GM19328 (cell line): Measurements from ENCODE around the gene ADCY4.
A peak's percentile ranks its signal among the peaks of the same experiment; 100 is the strongest.

Experiments used
- ATAC-seq: cut with Tn5 transposase; IDR thresholded peaks from one replicate; pipeline ENCODE4 v1.9.1; 2021; ENCODE audit warnings: mild to moderate bottlenecking, moderate library complexity; ENCODE audit not compliant: unreplicated experiment

Gene ADCY4

GRCh38 chr14:24317141-24317928, 17.5 kb downstream of the ADCY4 start:
- ATAC-seq: no peak

DNA sequence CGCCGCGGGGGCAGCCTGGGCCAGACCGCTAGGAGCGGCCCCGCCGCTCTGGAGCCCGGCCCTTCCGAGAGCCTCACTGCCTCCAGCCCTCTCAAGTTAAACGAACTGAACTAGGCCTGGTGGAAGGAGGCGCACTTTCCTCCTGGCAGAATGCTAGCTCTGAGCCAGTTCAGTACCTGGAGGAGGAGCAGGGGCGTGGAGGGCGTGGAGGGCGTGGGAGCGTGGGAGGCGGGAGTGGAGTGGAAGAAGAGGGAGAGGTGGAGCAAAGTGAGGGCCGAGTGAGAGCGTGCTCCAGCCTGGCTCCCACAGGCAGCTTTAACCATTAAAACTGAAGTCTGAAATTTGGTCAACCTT, 18.3 kb downstream of the ADCY4 start:
- ATAC-seq: no peak

DNA sequence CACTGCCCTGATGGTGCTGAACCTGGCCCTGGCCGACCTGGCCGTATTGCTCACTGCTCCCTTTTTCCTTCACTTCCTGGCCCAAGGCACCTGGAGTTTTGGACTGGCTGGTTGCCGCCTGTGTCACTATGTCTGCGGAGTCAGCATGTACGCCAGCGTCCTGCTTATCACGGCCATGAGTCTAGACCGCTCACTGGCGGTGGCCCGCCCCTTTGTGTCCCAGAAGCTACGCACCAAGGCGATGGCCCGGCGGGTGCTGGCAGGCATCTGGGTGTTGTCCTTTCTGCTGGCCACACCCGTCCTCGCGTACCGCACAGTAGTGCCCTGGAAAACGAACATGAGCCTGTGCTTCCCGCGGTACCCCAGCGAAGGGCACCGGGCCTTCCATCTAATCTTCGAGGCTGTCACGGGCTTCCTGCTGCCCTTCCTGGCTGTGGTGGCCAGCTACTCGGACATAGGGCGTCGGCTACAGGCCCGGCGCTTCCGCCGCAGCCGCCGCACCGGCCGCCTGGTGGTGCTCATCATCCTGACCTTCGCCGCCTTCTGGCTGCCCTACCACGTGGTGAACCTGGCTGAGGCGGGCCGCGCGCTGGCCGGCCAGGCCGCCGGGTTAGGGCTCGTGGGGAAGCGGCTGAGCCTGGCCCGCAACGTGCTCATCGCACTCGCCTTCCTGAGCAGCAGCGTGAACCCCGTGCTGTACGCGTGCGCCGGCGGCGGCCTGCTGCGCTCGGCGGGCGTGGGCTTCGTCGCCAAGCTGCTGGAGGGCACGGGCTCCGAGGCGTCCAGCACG, 18.9 kb downstream of the ADCY4 start:
- no peak for ATAC-seq

DNA sequence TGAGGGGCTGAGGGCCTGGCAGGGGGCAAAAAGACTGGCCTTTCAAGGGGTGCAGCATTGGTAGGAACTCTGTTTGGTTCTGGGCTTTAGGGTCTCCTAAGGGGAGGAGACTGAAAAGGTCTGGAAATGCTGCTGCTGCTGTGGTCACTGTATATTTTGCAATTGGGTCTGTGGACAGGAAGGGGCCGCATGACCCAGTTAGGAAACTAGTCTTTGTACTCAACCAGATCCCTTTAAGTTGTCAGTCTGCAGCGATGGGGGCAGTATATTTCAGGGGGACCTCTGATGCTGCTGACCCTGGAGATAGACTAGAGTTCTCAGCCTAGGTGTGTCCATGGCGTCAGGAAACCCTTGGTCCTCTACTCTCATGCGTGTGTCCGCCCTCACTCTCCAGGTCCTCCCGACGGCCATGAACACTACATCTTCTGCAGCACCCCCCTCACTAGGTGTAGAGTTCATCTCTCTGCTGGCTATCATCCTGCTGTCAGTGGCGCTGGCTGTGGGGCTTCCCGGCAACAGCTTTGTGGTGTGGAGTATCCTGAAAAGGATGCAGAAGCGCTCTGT, 19.5 kb downstream of the ADCY4 start:
- ATAC-seq: no peak

DNA sequence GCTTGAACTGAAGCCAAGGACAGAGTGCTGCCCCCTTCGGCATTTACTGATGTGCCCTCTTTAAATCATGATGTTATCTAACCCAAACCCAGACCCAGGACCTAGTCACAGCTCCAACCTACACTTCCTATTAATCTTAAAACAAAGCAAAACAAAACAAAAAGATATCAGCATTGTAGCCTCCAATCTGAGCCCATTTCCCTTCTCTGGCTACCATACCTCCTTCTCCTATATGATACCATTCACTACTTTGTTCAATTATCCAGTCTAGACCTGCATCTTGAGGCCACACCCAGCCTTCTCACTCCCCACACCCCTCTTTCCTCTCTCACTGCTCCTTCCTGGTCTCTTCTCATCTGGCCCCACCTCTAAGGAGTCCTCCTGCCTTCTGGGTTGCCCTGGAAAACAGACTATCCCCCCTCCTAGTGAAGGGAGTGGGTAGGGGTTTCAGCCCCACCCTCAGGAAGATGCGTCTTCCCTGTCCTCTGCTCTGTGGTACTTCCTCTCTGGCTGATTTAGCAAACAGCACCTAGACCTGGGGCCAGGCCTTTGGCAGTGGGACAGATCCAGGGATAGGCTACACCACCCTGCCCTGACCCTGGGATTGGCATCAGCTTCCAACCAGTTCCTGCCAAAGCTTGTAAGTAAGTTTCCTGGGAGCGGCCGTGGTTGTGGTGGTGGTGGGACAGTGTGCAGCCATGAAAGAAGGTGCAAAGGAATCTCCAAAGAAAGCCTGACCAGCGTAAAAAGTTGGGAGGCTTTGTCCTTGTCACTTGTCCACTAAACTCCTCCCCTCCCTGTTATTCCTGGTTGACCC, 20.3 kb downstream of the ADCY4 start:
- no peak for ATAC-seq

GRCh38 chr14:24313913-24314312, 21.0 kb downstream of the ADCY4 start:
- no peak for ATAC-seq

GRCh38 chr14:24312736-24313507, 21.9 kb downstream of the ADCY4 start:
- ATAC-seq: no peak

DNA sequence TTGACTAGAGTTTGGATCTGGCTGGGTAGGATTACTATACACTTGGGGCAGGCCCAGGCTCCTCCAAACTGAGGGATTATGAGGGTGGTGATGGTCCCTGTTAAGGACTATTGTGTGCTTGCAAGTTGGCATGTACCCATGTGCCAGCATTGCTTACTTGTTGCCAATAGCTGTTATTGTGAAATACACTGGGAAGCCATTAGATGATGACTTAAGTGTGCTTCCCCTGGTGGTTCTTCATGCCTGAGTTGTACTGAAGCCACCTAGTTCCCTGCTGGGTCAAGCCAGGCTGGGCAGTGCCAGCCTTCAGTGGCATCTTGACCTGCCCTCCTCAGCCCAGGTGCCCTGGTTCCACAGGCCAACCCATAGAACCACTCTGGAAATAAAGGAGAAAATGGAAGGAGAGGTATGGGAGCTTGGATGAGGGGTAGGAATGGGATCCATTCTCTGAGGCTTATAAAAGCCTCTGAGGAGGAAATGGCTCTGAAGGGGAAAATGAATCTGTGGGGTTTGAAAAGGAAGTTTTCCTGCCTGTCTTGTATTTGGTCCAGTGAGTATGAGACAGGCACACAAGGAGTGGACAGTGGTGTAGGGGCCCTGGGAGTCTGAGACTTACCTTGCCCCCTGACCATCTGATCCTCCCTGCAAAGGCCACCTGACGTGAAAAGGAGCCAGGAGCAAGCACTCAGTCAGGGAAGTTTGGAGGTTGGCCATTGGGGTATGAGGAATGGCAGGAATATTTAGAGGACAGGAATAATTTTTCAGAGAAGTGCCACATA, 22.8 kb downstream of the ADCY4 start:
- ATAC-seq: no peak

DNA sequence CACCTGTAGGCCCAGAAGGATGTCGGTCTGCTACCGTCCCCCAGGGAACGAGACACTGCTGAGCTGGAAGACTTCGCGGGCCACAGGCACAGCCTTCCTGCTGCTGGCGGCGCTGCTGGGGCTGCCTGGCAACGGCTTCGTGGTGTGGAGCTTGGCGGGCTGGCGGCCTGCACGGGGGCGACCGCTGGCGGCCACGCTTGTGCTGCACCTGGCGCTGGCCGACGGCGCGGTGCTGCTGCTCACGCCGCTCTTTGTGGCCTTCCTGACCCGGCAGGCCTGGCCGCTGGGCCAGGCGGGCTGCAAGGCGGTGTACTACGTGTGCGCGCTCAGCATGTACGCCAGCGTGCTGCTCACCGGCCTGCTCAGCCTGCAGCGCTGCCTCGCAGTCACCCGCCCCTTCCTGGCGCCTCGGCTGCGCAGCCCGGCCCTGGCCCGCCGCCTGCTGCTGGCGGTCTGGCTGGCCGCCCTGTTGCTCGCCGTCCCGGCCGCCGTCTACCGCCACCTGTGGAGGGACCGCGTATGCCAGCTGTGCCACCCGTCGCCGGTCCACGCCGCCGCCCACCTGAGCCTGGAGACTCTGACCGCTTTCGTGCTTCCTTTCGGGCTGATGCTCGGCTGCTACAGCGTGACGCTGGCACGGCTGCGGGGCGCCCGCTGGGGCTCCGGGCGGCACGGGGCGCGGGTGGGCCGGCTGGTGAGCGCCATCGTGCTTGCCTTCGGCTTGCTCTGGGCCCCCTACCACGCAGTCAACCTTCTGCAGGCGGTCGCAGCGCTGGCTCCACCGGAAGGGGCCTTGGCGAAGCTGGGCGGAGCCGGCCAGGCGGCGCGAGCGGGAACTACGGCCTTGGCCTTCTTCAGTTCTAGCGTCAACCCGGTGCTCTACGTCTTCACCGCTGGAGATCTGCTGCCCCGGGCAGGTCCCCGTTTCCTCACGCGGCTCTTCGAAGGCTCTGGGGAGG, 23.9 kb downstream of the ADCY4 start, which contains the start of gene LTB4R:
TSS of gene LTB4R (plus strand) at position 857 of the 959 bp plus-strand sequence. CDS start 4,150 bp downstream, outside the sequence.
- peak; percentile 43 for ATAC-seq

GRCh38 chr14:24310265-24310645, 24.6 kb downstream of the ADCY4 start:
- no peak for ATAC-seq

- ATAC-seq: no peak
Observed at GRCh38 chr14:24309538-24310264, 25.2 kb downstream of the ADCY4 start, which contains the start of gene LTB4R2. Gene LTB4R2, plus strand, starts transcription at chr14:24310140. Its CDS starts 525 bp downstream, at chr14:24310665.

GRCh38 chr14:24308342-24309124, 26.3 kb downstream of the ADCY4 start:
- no peak for ATAC-seq

- ATAC-seq: no peak
Observed at GRCh38 chr14:24307575-24308341, 27.1 kb downstream of the ADCY4 start, which contains the start of gene CIDEB. Gene CIDEB, minus strand, starts transcription at chr14:24307977. Its CDS starts 119 bp downstream, at chr14:24307858.

DNA sequence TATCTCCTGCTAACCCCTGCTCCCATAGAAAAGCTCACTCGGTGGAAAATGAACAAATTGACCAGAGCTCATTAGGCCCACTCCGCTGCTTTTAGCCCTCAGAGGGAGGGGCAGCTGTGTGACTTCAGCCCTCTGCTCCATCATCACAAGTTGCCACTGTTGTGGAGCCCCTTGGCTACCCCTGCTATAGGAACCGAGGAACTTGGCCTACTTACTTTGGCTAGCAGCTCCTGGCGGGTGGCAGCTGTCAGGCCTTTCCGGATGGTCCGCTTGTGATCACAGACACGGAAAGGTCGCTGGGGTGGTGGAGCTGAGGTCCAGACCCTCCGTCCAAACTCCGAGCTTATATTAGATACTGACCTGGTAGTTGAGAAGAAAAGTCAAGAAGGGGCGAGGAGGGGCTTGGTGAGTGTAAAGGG, 27.7 kb downstream of the ADCY4 start:
- ATAC-seq: no peak

DNA sequence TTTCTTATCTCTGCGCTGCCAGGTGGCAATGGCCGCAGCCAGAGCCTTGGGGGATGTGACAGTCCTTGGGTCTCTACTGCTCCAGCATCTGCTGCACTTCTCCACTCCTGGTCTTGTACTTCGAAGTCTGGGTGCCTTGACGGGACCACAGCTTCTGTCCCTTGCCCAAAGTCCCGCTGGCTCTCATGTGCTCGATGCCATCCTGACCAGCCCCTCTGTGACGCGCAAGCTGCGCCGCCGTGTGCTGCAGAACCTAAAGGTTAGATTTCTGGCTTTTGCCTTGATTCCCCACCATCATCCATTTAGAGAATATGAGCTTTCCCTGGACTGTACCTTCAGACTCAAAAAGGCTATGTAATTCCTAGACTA, 30.9 kb downstream of the ADCY4 start:
- ATAC-seq: no peak
